AG09309 (cell line): ENCODE results near the gene CLCF1.
A peak's percentile ranks its signal among the peaks of the same experiment; 100 is the strongest.
"Not testable (repeated sequence)": the region's sequence is repeated elsewhere in the genome, so short reads cannot be mapped to it uniquely, and the experiment has no call there.

Experiments
- DNase-seq: peaks from one replicate; pipeline ENCODE4 v3.0.0-alpha.2; 2010; ENCODE audit warnings: low read depth
- H3K4me3 ChIP-seq: 2 replicates; pipeline ENCODE4 v1.5.1; 2011; ENCODE audit warnings: mild to moderate bottlenecking, low read depth, low read length, moderate library complexity; ENCODE audit not compliant: control insufficient read depth
- TF ChIP-seq, protein P1 (sequence below): IDR thresholded peaks from 2 replicates; pipeline ENCODE4 v1.5.1; 2011; ENCODE audit warnings: mild to moderate bottlenecking, low read depth, low read length, inconsistent platforms; ENCODE audit not compliant: insufficient read depth, control insufficient read depth; ENCODE audit errors: missing control alignments

Gene CLCF1

DNA sequence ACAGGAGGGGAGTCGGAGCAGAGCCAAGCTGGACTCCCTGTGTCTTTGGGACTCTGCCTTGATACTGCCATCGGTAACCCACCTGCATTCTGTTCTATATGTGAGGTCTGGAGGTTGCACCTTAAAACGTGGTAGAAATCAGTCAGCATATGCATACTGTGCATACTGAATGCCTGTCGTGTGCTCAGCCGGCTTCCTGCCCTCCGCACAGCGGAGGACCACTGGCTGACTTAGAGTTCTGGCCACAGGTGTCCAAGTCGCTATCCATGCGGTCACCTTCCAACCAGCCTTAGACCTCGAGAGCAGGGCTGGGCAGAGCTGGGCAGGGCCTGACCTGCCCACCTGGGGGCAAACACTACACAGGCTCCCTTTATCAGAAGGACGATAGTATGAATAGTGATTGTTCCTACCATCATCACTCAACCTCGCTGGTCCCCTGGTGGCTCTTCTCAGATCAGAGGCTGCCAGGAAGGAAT is 34.3 kb upstream of the CLCF1 start:
- TF ChIP-seq, protein P1, sequence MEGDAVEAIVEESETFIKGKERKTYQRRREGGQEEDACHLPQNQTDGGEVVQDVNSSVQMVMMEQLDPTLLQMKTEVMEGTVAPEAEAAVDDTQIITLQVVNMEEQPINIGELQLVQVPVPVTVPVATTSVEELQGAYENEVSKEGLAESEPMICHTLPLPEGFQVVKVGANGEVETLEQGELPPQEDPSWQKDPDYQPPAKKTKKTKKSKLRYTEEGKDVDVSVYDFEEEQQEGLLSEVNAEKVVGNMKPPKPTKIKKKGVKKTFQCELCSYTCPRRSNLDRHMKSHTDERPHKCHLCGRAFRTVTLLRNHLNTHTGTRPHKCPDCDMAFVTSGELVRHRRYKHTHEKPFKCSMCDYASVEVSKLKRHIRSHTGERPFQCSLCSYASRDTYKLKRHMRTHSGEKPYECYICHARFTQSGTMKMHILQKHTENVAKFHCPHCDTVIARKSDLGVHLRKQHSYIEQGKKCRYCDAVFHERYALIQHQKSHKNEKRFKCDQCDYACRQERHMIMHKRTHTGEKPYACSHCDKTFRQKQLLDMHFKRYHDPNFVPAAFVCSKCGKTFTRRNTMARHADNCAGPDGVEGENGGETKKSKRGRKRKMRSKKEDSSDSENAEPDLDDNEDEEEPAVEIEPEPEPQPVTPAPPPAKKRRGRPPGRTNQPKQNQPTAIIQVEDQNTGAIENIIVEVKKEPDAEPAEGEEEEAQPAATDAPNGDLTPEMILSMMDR, result no peak
- no peak overlapping the region for H3K4me3 ChIP-seq
- DNase-seq, result no peak

DNA sequence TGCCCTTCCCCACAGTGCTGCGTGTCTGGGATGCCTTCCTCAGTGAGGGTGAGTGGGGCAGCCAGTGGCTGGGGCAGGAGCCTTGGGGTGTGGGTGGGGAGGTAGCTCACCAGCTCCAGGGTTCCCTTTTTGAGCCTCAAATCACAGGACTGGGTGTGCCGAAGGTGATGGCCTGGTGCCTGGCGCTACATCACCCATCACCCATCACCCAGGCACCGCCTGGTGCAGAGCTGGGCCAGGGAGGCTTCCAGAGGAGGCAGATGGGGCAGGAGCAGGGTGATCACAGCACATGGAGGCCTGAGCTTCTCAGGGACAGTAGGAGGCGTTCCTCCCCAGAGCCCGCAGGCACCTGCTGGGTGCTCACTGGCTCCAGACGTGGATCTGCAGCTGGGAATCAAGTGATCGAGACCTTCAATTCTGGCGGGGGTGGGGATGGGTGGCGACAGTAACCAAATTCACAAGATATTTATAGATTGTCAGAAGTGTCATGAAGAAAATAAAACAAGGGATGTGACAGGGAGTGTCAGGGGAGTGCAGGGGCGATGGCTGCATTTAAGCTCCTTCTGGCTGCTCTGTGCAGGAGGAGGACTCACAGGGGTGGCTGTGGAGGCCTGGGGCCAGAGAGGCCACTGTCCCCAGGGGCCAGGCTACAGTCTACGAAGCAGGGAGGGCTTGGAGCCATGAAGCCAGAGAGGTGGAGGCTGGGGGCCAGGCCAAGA is 33.7 kb upstream of the CLCF1 start:
- TF ChIP-seq, protein P1, result peak; percentile 4
- no peak for DNase-seq
- no peak overlapping the region for H3K4me3 ChIP-seq

DNA sequence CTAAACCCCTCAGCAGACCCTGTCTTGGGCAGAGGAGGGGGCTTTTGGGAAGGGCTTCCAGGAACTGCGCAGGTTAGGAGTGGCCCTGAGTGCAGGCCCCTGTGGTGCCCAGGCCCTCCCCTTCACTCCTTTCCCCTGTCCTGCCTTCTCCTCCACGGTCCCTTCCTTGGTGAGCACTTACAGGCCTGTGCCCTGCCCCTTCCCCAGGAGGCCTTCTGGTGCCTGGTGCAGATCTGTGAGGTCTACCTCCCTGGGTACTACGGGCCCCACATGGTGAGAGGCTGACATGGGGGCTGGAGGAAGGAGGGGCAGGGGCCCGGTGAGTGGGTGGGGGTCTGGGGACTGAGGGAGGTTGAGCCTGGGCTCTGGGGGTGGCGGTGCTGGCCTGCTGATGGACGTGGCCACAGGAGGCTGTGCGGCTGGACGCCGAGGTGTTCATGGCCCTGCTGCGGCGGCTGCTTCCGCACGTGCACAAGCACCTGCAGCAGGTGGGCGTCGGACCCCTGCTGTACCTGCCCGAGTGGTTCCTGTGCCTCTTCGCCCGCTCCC is 33.1 kb upstream of the CLCF1 start:
- H3K4me3 ChIP-seq, result no peak overlapping the region
- TF ChIP-seq, protein P1, result no peak
- no peak for DNase-seq

DNA sequence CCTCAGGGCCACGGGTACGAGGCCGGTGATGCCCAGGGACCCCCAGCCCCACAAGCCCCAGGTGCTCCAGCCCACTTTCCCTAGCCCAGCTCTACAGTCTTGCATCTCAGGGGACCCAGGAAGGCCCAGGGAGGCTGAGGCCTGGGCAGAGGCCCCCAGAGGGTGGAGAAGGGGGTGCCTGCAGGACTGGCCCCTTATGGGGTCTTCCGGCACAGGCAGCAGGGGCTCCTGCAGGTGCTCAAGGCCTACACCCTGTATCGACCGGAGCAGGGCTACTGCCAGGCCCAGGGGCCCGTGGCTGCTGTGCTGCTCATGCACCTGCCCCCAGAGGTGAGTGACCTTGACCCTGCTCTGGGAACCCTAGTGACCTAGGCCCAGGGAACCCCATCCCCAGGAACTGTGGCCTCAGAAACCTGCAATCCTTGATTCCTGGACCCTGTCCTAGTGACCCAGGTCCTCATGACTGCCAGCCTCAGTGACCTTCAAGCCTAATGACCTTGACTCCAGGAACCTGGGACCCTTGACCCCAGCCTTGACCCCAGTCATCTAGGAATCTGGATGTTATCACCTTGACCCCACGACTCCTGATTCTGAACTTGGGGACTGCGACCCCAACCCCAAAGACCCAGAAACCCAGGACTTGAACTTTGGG is 32.4 kb upstream of the CLCF1 start:
- H3K4me3 ChIP-seq, result no peak overlapping the region
- TF ChIP-seq, protein P1, result no peak

DNA sequence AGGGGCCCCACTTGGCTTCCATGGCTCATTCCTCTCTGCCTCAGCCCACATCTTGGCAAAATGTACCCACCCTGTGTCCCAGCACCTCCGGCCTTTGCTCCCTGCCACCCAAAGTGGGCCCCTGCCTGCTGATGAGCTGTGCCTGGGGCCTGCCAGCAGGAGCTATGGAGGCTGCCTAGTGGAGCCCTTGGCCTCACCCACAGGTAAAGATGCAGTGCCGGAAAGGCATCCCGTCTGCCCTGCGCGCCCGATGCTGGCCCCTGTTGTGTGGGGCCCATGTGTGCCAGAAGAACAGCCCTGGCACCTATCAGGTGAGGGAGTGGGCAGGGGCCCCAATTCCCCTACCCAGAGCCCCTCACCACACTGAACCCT is 31.8 kb upstream of the CLCF1 start:
- TF ChIP-seq, protein P1, result no peak
- DNase-seq, result no peak
- H3K4me3 ChIP-seq, result no peak overlapping the region

More for the DNA sequence above, 32.4 kb upstream of the CLCF1 start:
- no peak for DNase-seq

DNA sequence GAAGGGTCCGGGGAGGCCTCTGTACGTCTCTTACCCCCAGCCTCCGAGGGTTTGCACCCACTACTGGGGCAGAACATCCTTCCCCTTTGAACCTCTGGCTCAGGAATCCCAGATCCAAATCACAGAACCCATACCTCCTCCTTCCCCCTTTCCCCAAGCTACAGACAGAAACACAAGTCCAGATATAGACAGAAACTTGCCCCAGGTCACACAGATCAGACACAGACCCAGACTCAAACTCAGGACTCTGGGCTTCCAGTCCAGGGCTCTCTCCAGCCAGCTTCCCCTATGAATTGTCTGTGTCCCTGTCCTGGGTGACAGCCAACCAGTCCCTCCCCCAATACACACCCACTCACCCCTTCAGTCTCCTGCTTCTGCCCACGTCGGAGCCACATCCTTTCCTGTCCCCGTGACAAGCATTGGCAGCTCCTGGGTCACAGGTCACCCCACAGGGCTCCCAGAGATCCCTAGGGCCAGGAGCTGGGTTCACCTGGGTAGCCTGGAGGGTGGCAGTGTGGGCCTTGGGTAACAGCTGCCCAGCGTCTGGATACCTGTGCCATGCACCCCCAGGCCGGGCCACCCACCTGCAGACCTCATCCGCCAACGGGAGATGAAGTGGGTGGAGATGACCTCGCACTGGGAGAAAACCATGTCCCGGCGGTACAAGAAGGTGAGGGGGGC is 31.3 kb upstream of the CLCF1 start:
- TF ChIP-seq, protein P1, result no peak
- no peak for DNase-seq
- H3K4me3 ChIP-seq, result no peak overlapping the region

DNA sequence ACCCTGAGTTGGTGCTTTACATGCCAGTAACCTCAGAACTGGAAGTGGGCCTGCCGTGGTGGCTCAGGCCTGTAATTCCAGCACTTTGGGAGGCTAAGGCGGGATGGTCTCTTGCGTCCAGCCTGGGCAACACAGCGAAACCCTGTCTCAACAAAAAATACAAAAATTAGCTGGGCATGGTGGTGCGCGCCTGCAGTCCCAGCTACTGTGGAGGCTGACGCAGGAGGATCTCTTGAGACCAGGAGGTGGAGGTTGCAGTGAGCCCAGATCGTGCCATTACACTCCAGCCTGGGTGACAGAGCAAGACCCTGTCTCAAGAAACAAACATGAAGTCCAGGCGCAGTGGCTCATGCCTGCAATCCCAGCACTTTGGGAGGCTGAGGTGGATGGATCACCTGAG is 29.7 kb upstream of the CLCF1 start:
- not testable (repeated sequence) for DNase-seq, H3K4me3 ChIP-seq

DNA sequence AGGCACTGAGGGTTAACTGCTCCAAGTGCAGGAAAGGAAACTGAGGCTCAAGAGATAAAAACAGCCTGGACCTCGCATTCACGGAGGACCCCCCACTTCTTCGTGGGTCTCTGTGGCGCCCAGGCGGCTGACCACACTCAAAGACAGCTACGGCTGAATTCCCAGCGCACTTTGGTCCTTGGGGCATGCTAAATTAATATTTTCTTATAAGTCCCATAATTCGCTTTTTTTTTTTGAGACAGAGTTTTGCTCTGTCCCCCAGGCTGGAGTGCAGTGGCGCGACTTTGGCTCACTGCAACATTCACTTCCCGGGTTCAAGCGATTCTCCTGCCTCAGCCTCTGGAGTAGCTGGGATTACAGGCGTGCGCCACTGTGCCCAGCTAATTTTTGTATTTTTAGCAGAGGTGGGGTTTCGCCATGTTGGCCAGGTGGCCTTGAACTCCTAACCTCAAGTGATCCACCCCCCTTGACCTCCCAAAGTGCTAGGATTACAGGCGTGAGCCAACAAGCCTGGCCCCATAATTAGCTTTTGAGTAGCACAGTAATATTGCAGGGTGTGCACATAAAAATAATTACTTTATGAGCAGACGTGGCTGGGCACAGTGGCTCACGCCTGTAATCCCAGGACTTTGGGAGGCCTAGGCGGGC is 28.9 kb upstream of the CLCF1 start:
- not testable (repeated sequence) for DNase-seq
- H3K4me3 ChIP-seq, result peak overlapping the region; percentile 32
